Left colon (tissue), 2 donors: ENCODE results near the gene CDON. TPM values are rescaled to one million over a fixed set of nuclear protein-coding genes. Genes with fewer than 3 reads are reported as not detected.

Experiments used
- ATAC-seq: fragments of 200-7000 bp; cut with Tn5 transposase; one replicate; pipeline ENCODE4 v1.9.1; 2020; ENCODE audit warnings: mild to moderate bottlenecking, moderate library complexity
- DNase-seq, 2 donors: peaks; one replicate each; pipeline ENCODE4 v3.0.0-alpha.2; 2020
- intact Hi-C, 2 donors: fragments of 100-400 bp; cut with DNase I in 1 of 2; cut with micrococcal nuclease in 1 of 2; formaldehyde crosslinking; loops; one replicate each; pipeline versions ENCODE4 v1.11.2 to v1.14.0; 2022; cut with DNase I, micrococcal nuclease
- total RNA-seq, 2 donors: library from RNA; stranded (reverse); fragmentation: NEBNext Ultra II Directional; extraction: Animal tissue kit (Norgen Biotek cat#: 25700); gene quantifications; one replicate each; pipeline ENCODE4 v1.2.1, GENCODE V29; 2021
- donor health status: DM: no; HTN: no; CAD: no.
- donor health status: DM: yes; HTN: yes; CAD: no.

CDON gene
- total RNA-seq, 2 donors from 2014 or later, result 2.9 to 10.0 TPM

GRCh38 chr11:126088999-126089398 is 26.3 kb upstream of the CDON start:
- no peak for ATAC-seq
- intact Hi-C loops, result no loop called here
- no peak for DNase-seq

- intact Hi-C loops, result no loop called here
- no peak for ATAC-seq
- no peak for DNase-seq
Observed at GRCh38 chr11:126086248-126086647, 23.6 kb upstream of the CDON start.

GRCh38 chr11:126084608-126084912 is 21.9 kb upstream of the CDON start:
- ATAC-seq, result no peak
- intact Hi-C loops, result no loop called here
- DNase-seq, result no peak

GRCh38 chr11:126083829-126084607 is 21.4 kb upstream of the CDON start:
- ATAC-seq (no peak), DNase-seq (no peak)
- intact Hi-C loops, result no loop called here

- ATAC-seq (no peak), DNase-seq (no peak)
- intact Hi-C loops, result no loop called here
Observed at GRCh38 chr11:126082251-126083109, 19.8 kb upstream of the CDON start.

- intact Hi-C loops, result no loop called here
- ATAC-seq (no peak), DNase-seq (no peak)
Observed at GRCh38 chr11:126081915-126082250, 19.2 kb upstream of the CDON start.

GRCh38 chr11:126080161-126080941 is 17.7 kb upstream of the CDON start:
- DNase-seq (no peak), ATAC-seq (no peak)
- intact Hi-C loops, result no loop called here

GRCh38 chr11:126079621-126080124 is 17.0 kb upstream of the CDON start:
- intact Hi-C loops, result no loop called here
- DNase-seq (no peak), ATAC-seq (no peak)

- ATAC-seq (no peak), DNase-seq (no peak)
- intact Hi-C loops, result no loop called here
Observed at GRCh38 chr11:126076641-126077040, 14.0 kb upstream of the CDON start.

GRCh38 chr11:126072801-126073594 is 10.3 kb upstream of the CDON start:
- no peak for ATAC-seq
- intact Hi-C loops, result no loop called here

GRCh38 chr11:126072141-126072741 is 9.6 kb upstream of the CDON start:
- DNase-seq, result no peak
- no peak for ATAC-seq
- intact Hi-C loops, result no loop called here

More at GRCh38 chr11:126072801-126073594, 10.3 kb upstream of the CDON start:
- DNase-seq, result no peak

- intact Hi-C loops, result no loop called here
- DNase-seq (no peak), ATAC-seq (peak; percentile 21)
Observed at GRCh38 chr11:126063507-126063852, 814 bp upstream of the CDON start.

GRCh38 chr11:126061707-126062678 is 673 bp downstream of the CDON start:
- intact Hi-C loops, result no loop called here
- peak; percentile 28 to 32 for DNase-seq

GRCh38 chr11:126060757-126061171 is 1.9 kb downstream of the CDON start:
- no peak for ATAC-seq
- intact Hi-C loops, result no loop called here
- DNase-seq, result no peak

More at GRCh38 chr11:126061707-126062678, 673 bp downstream of the CDON start:
- ATAC-seq, result no peak

- no peak for ATAC-seq
- intact Hi-C loops, result no loop called here
Observed at GRCh38 chr11:126059238-126059781, 3.4 kb downstream of the CDON start.

GRCh38 chr11:126058105-126058874 is 4.4 kb downstream of the CDON start:
- ATAC-seq (no peak), DNase-seq (no peak)
- intact Hi-C loops, result no loop called here

More at GRCh38 chr11:126059238-126059781, 3.4 kb downstream of the CDON start:
- no peak for DNase-seq
